Prostate gland (tissue), 2 donors: ENCODE results near the gene EIF1B. TPM values are rescaled to one million over a fixed set of nuclear protein-coding genes. Genes with fewer than 3 reads are reported as not detected.

Experiments used
- DNase-seq: peaks from one replicate; pipeline ENCODE4 v3.0.0-alpha.2; 2019; ENCODE audit warnings: low spot score
- H3K27ac ChIP-seq, 2 donors: fragments of 200-600 bp; sonication (generic); 2 replicates each; pipeline ENCODE4 v1.5.1; 2017 to 2019
- H3K27me3 ChIP-seq: fragments of 200-600 bp; sonication (generic); replicated peaks from 2 replicates; pipeline ENCODE4 v1.5.1; 2019; ENCODE audit not compliant: insufficient read depth
- H3K36me3 ChIP-seq, 2 donors: fragments of 200-600 bp; sonication (generic); 1 replicate in 1 of 2; 2 replicates in 1 of 2; pipeline versions ENCODE4 v1.5.1 to v1.8.1; 2017 to 2019
- H3K4me1 ChIP-seq: fragments of 200-600 bp; sonication (generic); replicated peaks from 2 replicates; pipeline ENCODE4 v1.5.1; 2019
- H3K4me3 ChIP-seq, 2 donors: fragments of 200-600 bp; sonication (generic); 2 replicates each; pipeline ENCODE4 v1.5.1; 2017 to 2019
- H3K9me3 ChIP-seq: fragments of 200-600 bp; sonication (generic); 2 replicates; pipeline ENCODE4 v1.5.1; 2017
- POLR2A ChIP-seq: fragments of 450-650 bp; IDR thresholded peaks from one replicate; pipeline ENCODE4 v1.6.1; 2016; ENCODE audit warnings: antibody characterized with exemption, mild to moderate bottlenecking
- POLR2AphosphoS5 ChIP-seq: sonication (generic); formaldehyde crosslinking; IDR thresholded peaks from one replicate; pipeline ENCODE4 v1.6.1; 2017; ENCODE audit warnings: antibody characterized with exemption
- WGBS: methylation state at CpG from one replicate; pipeline ENCODE4 v1.1.5; 2018; 5-methylcytosine and 5-hydroxymethylcytosine counted together
- intact Hi-C: fragments of 100-400 bp; cut with DNase I; formaldehyde crosslinking; loops from one replicate; pipeline ENCODE4 v1.14.2; 2022
- total RNA-seq, 2 donors: library from RNA; depleted of rRNA; stranded (reverse); fragments of >200 nt; gene quantifications; one replicate each; pipeline ENCODE4 v1.1.0, GENCODE V29; 2016
- TF ChIP-seq, protein P1 (sequence below), 4 experiments: fragments of 200-600 bp in 2 of 4; fragments of 450-650 bp in 2 of 4; sonication (generic) in 2 of 4; IDR thresholded peaks; 1 replicate in 3 of 4; 2 replicates in 1 of 4; pipeline ENCODE4 v1.5.1; 2016 to 2019; ENCODE audit warnings: antibody characterized with exemption in 4 of 4, mild to moderate bottlenecking in 2 of 4, moderate library complexity in 2 of 4

The EIF1B gene
- total RNA-seq, 2 donors from 2014 or later, result 26.5 to 29.4 TPM

DNA sequence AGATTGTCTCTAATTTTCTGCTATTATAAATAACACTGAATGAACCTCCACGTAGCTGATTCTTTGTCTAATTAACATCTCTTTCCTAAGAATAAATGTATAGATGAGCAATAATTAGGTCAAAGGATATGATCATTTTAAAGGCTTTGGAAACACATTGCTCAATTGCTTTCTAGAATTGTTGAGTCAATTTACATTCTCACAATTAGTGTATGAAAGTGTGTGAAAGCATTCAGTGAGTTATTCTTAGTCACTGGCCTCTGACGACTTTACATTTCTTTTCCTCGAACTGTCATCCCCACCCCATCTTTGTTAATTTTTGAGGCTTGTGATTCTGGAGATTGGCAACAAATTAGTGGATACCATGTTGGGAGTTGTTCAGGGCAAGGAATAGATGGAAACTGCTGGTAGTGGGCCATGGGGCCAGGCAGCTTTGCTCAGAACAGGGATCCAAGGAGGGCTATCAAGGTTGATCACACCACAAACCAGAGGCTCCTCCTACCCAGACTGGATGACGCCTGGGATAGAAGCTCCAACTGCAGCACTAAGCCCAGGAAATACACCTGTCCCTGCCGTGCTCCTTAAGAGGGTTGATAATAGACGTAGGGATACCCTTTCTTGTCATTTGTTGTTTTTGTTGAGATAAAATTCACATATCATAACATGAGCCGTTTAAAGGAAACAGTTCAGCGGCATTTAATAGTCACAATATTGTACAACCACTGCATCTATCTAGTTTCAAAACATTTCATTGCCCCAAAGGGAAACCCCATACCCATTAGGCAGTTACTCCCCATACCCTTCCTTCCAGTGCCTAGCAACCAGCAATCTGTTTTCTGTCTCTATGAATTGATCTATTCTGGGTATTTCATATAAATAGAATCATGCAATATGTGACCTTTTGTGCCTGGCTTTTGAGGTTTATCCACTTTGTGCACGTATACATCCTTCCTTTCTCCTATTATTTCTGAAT lies 27.9 kb downstream of the EIF1B start:
- no peaks in the 10 kb centered on the region for H3K36me3 ChIP-seq
- 80% methylated on average over 9 of the region's 9 CpGs for WGBS
- intact Hi-C loops, result no loop called here
- no peak for DNase-seq
- no peaks in the 10 kb centered on the region for H3K4me1 ChIP-seq
- TF ChIP-seq POLR2A (no peak), POLR2AphosphoS5 (no peak)
- TF ChIP-seq, protein P1, sequence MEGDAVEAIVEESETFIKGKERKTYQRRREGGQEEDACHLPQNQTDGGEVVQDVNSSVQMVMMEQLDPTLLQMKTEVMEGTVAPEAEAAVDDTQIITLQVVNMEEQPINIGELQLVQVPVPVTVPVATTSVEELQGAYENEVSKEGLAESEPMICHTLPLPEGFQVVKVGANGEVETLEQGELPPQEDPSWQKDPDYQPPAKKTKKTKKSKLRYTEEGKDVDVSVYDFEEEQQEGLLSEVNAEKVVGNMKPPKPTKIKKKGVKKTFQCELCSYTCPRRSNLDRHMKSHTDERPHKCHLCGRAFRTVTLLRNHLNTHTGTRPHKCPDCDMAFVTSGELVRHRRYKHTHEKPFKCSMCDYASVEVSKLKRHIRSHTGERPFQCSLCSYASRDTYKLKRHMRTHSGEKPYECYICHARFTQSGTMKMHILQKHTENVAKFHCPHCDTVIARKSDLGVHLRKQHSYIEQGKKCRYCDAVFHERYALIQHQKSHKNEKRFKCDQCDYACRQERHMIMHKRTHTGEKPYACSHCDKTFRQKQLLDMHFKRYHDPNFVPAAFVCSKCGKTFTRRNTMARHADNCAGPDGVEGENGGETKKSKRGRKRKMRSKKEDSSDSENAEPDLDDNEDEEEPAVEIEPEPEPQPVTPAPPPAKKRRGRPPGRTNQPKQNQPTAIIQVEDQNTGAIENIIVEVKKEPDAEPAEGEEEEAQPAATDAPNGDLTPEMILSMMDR (IDR thresholded peaks at IDR 0.05), result no peak
- no peaks in the 10 kb centered on the region for H3K9me3 ChIP-seq
- no peak overlapping the region for H3K4me3 ChIP-seq
- no peak overlapping the region for H3K27ac ChIP-seq
- no peaks in the 10 kb centered on the region for H3K27me3 ChIP-seq

DNA sequence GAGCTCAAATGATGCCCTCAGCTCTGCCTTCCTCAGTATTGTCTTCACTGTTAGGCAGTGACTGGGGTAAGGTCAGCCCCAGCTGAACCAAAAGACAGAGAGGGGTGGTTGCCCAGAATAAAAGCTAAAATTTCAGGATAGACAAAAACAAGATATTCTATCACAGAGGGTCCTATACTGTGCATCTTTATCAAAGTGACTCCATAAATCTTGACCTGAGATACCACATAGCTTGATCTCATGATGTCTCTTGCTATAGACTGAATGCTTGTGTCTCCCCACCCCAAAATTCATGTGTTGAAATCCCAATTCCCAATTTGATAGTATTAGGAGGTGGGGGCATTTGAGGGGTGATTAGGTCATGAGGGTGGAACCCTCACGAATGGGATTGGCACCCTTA lies 30.4 kb downstream of the EIF1B start:
- no peaks in the 10 kb centered on the region for H3K27me3 ChIP-seq
- H3K4me3 ChIP-seq, result no peak overlapping the region
- TF ChIP-seq POLR2AphosphoS5 (no peak), POLR2A (no peak)
- TF ChIP-seq, protein P1 (IDR thresholded peaks at IDR 0.05), result no peak
- no peaks in the 10 kb centered on the region for H3K9me3 ChIP-seq
- 81% methylated on average over 1 of the region's 1 CpG for WGBS
- intact Hi-C loops, result no loop called here
- H3K36me3 ChIP-seq, result no peaks in the 10 kb centered on the region
- H3K27ac ChIP-seq, result no peak overlapping the region
- H3K4me1 ChIP-seq, result no peaks in the 10 kb centered on the region
- DNase-seq, result no peak

DNA sequence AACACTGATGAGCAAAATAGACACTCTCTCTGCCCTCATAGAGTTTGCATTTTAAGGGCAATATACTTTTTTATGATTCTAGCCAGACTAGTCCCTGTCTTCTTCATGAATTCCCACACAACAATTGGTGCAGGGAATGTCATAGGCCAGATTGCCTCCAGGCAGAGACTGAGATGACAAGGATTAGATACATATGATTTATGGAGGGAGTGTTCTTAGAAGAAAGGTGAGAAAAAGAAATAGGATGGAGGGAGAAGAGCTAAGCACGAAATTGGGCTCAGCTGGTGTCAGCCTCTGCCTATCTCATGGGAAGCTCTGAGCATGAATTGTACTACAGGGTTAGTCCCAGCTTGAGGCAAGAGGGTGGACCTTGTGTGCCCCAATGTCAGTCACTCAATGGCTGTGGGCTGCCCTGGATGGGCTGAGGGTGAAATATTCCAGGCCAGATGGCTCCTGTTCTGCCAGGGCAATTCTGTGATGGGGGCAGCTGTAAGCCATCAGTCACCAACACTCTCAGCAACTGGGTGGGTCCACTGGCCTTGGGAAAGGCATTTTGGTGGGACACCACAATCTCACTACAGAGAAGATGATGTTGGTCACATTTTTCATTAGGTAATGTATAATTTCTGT lies 31.1 kb downstream of the EIF1B start:
- intact Hi-C loops, result no loop called here
- no peaks in the 10 kb centered on the region for H3K27me3 ChIP-seq
- H3K36me3 ChIP-seq, result no peaks in the 10 kb centered on the region
- H3K4me1 ChIP-seq, result no peaks in the 10 kb centered on the region
- no peak overlapping the region for H3K4me3 ChIP-seq
- DNase-seq, result no peak
- H3K9me3 ChIP-seq, result no peaks in the 10 kb centered on the region
- TF ChIP-seq, protein P1 (IDR thresholded peaks at IDR 0.05), result no peak
- TF ChIP-seq POLR2AphosphoS5, result no peak
- TF ChIP-seq POLR2A, result no peak
- no peak overlapping the region for H3K27ac ChIP-seq
- WGBS, result 65% methylated on average over 1 of the region's 1 CpG

DNA sequence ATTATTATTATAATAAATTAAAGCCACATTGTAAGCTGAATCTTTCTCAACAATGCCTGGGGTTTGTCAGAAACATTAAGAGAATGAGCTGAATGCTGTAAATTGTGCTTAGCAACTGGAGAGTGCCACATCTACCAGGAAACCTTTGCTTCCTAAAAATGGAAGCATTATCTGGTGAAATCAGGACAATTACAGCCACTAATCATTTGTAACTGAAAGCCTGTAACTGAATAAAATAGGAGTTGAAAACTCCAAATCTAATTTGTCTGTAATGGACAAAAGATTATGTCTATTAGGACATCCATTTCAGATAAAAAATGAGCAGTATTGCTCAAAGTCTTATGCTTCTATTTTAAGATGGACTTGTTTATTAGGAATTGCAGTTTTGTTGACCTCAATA lies 32.2 kb downstream of the EIF1B start:
- no peak for DNase-seq
- intact Hi-C loops, result no loop called here
- no peaks in the 10 kb centered on the region for H3K4me1 ChIP-seq
- H3K27me3 ChIP-seq, result no peaks in the 10 kb centered on the region
- H3K9me3 ChIP-seq, result no peaks in the 10 kb centered on the region
- H3K27ac ChIP-seq, result no peak overlapping the region
- no peaks in the 10 kb centered on the region for H3K36me3 ChIP-seq
- TF ChIP-seq, protein P1 (IDR thresholded peaks at IDR 0.05), result no peak
- TF ChIP-seq POLR2A (no peak), POLR2AphosphoS5 (no peak)
- H3K4me3 ChIP-seq, result no peak overlapping the region
